Measurements from ENCODE around the gene TP63. TPM values are rescaled to one million over a fixed set of nuclear protein-coding genes. Genes with fewer than 3 reads are reported as not detected.
"Not testable (repeated sequence)": the region's sequence is repeated elsewhere in the genome, so short reads cannot be mapped to it uniquely, and the experiment has no call there.

The TP63 gene
- 0.35 TPM for total RNA-seq
- long read RNA-seq, partial matches to known transcripts, result 0 of 1 reads
- long read RNA-seq, other reads (novel, unspliced or antisense), result 1 of 1 reads

DNA sequence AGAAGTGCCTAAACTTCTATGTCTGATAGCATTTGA lies at the start of gene TP63:
Gene TP63 (plus strand): TSS at position 17 of the 36 bp plus-strand sequence. CDS start 127 bp downstream, outside the sequence.
- no peak for DNase-seq (ENCODE audit: low spot score)

DNA sequence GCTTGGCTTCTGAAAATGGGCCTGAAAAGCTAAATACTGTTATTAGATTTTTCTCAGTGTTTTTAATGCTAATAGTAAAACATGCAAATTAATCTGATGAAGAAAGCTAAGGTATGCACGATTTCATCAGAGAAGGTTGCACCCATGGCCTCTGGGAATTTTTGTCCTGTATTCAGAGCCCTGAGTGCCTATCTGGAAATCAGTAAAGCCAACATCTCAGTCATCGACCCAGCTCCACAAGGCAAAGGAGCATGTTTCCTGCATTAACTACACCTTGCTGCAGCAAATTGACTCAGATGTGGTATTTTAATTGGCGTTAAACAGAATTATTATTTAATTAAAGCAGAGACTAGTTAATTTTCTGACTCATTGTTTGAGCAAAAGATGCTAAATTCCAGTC lies 49.0 kb upstream of the TP63 start:
- no peak for DNase-seq (ENCODE audit: low spot score)

DNA sequence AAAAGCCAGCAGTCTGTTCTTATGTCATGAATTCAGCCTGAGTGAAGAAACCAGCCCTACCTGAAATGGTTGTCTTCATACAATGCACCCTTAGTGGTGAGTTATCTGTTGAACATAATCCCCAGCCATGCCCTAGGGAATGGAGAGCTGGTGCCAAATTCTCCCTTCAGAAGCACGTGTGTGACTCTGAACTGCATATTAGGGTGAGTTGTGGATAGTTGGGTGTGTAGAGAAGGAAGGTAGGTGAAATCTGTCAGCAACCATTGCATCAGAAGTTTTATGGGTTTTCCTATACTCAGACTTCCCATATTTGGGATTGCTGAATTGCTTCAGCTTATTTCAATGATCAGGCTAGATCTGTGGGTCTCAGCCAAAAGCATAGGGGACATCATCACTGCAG lies 46.5 kb upstream of the TP63 start:
- DNase-seq (ENCODE audit: low spot score), result no peak

DNA sequence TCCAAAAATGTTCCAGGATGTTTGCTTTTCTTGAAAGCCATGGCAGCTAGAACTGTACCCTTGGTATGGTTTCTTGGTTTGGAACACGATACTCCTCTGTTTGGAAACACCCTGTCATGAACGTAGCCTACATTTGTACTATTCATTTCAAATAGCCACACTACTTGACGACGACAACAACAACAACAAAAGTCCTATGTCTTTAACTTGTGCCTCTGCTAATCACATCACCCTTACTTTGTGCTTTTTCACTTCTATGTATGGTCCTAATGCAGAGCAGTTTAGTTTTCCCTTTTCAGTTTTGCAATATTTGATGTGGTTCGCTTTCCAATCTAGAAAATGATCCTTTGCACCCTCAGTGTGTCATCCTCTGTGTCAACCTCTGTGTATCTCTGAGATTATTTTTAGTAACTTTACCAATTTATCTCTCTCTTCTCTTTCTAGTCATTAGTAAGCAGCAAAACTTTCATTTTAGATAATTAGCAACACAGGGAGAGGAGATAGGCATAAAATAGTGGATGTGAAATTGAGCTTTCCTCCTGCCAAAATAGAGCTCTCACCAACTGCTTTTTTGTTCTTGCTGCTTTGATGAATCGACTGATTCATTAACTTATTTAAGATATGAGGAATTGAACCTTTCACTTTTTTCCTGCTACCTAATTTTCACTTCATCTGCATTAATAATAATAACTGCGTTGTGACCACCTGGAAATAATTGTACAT lies 44.1 kb upstream of the TP63 start:
- DNase-seq (ENCODE audit: low spot score), result no peak

DNA sequence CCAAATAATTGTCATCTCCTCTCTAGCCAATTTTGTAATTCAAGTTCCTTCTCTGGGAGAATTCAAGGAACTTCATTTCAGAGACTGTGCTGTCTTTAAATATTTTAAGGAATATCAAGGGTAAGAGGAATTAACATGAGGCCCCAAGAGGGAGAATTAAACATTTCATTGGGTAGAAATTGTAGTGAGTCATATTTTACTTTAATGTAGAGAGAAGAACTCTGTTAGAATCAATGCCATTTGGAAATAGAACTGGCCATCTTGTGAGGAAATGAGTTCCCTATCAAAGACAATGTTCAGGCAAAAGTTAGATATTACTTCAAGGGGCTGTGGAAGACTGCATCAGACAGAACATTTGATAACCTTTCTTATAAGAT lies 43.5 kb upstream of the TP63 start:
- DNase-seq (ENCODE audit: low spot score), result no peak

DNA sequence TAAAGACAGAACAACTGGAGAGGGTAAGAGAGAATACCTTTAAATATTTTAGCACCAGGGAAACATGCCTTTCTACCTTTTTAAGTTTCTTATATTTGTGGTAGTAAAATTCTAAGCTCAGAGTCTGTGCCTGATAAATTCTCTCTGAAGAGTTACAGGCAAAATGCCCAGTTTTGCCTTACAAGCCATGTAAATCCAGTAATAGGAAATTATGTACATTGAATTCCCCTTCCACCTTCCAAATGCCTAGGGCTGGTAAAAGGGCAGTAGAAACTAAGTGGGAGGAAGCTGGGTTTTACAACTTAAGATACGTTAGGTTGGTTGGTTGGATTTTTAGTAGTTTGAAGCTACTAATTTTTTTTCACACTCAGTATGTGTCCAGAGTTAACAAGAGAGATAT lies 43.1 kb upstream of the TP63 start:
- no peak for DNase-seq (ENCODE audit: low spot score)

DNA sequence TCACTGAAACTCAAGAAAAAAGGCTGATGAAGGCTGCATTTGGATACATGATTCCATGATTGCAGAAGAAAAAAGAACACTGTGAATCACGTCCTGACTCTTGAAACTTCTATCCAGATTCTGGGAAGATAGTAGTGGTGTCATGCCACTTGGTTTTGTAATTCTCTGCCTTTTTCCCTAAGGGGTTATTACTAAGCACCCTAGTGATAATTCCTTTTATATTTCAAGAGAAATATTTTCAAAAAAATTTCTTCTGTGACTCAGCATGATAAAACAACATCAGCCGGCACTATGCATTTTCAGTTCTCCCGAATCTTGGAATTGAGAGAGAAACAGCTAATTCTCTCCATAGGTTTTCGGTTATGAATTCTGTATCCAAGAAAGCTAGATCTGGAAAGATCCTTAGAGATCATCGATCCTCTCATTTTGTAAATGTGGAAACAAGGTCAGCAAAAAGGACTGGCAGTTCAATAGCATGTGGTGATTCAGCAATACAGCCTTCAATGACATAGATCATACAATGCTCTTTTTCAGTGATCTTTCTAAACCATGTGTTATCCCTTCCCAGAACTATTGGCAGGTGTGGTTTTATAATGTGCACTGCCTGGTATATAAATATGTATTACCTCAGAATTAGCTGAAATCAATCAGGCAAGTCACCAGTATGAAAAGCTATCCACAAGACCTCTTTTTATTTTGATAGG lies 42.6 kb upstream of the TP63 start:
- no peak for DNase-seq (ENCODE audit: low spot score)

DNA sequence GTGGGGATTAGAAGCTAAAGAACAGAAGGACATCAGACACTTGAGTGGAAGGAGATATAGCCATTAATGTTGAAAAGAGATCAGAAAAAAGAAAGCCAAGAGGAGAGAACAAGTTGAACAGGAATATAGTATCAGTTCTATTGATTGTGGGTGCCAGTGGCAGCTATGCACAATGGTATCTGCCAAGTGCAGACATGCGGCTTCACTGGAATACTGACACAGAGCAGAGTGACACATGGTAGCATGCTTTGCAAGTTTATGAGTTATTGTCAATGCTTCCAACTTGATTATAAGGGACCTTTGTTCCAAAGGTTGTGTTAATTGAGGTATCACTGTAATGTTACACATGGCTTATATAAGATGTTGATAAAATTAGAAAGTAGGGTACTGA lies 42.0 kb upstream of the TP63 start:
- no peak for DNase-seq (ENCODE audit: low spot score)

DNA sequence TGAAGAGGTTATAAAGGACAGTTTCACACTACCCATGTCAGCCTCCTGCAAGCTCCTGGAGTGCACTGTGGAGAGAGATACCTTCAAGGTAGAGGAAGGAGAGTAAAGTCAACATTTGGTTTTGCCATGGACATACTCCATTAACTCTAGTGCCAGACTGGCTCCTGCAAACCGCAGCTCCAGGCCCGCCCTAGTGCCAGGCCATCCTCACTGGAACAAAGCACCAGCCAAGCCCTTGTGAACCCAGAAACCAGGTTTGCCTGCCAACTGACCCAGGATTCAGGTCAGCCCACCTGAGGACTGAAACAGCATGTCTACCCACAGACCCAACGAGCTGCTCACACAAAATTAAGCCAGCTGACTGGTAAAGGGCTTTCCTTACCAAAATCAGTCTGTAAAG lies 41.0 kb upstream of the TP63 start:
- no peak for DNase-seq (ENCODE audit: low spot score)

DNA sequence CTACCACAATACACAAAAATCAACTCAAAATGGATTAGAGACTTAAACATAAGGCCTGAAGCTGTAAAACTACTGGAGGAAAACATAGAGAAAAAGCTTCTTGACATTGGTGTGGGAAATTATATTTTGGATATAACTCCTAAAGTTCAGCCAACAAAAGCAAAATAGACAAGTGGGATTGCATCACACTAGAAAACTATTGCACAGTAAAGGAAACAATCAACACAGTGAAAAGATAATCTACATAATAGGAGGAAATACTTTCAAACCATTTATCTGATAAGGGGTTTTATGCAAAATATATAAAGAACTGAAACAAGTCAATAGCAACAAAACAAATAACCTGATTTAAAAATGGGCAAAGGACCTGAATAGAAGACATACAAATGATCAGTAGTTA lies 37.6 kb upstream of the TP63 start:
- no peak for DNase-seq (ENCODE audit: low spot score)

DNA sequence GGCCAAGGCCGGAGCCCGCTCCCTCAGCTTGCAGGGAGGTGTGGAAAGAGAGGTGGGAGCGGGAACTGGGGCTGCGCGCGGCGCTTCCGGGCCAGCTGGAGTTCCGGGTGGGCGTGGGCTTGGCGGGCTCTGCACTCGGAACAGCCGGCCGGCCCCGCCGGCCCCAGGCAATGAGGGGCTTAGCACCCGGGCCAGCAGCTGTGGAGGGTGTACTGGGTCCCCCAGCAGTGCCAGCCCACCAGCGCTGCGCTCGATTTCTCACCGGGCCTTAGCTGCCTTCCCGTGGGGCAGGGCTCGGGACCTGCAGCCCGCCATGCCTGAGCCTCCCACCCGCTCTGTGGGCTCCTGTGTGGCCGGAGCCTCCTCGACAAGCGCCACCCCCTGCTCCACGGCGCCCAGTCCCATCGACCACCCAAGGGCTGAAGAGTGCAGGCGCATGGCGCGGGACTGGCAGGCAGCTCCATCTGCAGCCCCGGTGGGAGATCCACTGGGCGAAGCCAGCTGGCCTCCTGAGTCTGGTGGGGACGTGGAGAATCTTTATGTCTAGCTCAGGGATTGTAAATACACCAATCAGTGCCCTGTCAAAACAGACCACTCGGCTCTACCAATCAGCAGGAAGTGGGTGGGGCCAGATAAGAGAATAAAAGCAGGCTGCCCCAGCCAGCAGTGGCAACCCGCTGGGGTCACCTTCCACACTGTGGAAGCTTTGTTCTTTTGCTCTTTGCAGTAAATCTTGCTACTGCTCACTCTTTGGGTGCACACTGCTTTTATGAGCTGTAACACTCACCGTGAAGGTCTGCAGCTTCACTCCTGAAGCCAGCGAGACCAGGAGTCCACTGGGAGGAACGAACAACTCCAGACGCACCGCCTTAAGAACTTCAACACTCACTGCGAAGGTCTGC lies 34.9 kb upstream of the TP63 start:
- not testable (repeated sequence) for DNase-seq (ENCODE audit: low spot score)

DNA sequence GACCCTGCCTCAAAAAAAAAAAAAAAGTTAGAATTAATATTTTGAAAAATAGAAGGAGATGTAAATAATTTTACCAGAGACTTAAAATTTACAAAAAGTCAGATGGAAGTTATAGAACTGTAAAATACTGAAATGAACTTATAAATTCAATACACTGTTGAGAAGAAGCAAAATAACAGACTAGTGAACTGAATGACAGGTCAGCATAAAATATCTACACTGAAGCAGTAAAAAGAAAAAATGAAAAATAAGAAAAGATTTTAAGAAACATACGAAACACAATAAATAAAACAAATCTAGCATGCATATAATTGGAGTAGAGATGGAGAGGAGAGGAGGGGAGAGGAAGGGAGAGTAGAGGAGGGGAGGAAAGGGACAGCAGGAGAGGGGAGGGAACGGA lies 33.3 kb upstream of the TP63 start:
- DNase-seq (ENCODE audit: low spot score), result no peak

DNA sequence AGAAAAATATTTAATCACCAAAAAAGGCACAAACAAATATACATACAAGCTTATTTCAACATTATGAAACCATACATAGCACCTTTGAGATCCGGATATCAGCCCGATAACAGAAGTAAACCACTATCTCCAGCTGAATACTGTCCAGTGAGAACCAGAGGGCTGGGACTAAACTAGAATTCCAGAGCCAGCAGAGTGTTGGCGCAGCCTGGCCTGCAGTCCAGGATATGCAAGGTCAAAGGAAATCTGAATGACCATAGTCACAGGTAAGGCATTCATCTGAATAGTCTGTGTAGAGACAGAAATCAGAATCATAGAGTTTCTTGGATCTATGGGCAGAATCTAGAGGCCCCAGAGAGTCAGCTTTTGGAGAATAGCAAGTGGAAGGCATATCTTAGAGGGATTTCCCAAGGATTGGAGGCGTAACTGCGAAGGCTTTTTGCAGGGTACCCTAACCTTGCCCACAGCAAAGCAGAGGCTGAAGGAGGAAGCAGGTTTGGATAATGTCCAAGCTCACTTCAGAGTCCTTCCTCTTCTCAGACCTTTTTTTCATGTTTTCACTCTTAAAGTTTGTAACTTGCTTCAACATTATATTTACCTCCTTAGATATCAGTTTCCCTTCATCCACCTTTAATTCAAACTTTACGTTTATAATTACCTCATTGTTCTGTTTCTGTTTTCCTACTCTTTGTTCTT lies 32.5 kb upstream of the TP63 start:
- DNase-seq (ENCODE audit: low spot score), result no peak

DNA sequence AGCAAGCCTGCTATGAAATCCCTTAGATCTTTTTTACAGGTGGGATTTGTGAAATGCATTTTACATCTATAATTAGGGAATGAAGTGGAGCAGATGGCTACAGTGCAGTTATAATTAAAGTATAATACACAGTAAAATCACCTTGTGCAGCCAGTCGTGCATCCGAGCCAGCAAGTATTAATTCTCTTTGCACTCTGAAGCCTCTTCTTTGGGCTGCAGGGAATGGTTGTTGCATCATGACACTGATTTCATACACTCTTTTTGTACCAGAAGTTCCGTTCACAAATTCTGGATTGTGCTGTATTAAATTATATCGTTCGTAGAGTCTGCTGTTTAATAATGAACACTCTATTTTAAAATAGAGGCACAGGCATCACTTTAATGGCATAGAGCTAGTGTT lies 28.7 kb upstream of the TP63 start:
- no peak for DNase-seq (ENCODE audit: low spot score)

DNA sequence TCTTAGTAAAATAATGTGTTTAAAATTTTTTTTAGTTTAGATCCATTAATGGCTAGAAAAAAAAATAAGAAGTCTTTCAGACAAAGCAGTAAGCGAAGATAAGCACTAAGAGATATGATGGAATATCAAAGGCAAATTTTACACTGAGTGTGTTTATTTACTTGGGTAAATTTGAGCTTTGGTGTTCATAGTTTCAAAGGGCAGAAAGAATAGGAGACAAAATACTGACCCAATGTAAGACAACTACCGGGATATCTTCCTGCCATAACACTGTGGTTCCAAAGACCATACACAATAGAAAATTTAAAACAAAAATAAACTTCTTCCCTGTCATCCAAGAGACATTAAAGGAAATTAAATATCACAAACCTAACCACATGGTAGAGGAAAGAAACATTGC lies 25.5 kb upstream of the TP63 start:
- DNase-seq (ENCODE audit: low spot score), result no peak

DNA sequence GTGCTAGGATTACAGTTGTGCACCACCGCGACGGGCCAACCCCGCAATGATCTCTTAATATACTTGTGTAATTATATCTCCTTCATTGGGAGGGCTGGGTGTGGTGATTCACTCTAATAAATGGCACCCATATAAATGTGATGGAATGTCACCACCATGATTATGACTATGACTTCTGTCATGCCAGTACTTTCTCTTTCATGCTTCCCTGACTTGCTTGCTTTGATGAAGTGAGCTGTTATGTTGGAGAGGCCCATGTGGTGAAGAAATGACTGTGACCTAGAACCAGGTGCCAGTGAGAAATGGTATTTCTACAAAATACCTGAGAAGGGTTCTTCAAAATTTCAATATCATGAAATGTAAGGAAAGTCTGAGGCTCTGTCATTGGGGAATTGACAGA lies 24.4 kb upstream of the TP63 start:
- DNase-seq (ENCODE audit: low spot score), result no peak

DNA sequence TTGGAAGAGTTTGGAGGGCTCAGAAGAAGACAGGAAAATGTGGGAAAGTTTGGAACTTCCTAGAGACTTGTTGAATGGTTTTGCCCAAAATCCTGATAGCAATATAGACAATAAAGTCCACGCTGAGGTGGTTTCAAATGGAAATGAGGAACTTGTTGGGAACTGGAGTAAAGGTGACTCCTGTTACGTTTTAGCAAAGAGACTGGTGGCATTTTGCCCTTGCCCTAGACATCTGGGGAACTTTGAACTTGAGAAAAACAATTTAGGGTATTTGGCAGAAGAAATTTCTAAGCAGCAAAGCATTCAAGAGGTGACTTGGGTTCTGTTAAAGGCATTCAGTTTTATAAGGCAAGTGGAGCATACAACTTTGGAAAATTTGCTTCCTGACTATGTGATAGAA lies 18.5 kb upstream of the TP63 start:
- not testable (repeated sequence) for DNase-seq (ENCODE audit: low spot score)

DNA sequence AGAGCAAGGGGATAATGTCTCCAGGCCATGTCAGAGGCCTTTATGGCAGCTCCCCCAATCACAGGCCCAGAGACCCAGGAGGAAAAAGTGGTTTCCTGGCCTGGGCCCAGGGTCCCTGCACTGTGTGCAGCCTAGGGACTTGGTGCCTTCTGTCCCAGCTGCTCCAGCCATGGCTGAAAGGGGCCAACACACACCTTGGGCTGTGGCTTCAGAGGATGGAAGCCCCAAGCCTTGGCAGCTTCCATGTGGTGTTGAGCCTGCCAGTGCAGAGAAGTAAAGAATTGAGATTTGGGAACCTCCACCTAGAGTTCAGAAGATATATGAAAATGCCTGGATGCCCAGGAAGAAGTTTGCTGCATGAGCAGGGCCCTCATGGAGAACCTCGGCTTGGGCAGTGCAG lies 18.1 kb upstream of the TP63 start:
- no peak for DNase-seq (ENCODE audit: low spot score)

DNA sequence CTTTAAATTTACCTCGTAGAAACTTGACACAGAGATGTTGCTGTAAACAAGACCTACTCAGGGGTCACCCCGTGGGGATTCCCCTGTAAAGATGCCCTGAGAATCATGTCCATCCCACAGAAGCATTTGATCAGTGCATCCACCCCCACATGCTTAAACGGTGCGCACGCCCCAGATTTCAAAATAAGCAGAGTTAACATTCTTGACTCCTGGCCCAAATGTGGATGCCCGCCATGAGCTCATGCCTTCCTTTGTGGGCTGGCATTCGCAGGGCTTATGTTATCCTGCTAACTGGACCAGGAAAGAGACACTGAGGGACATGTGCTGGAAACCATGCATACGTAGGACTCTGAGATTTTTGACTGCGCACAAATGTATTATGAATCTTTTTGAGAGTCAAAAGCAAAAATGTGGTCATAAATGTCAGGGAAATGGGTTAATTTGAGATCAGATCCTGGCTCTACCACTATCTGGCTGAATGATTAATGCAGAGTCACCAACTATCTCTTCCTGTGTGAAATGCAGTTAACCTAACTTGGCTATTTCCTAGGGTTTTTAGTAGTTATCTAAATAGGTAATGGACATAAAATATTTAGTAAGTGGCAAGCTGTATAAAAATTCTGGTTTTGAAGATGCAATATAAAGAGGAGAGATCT lies 9.1 kb upstream of the TP63 start:
- DNase-seq (ENCODE audit: low spot score), result no peak

DNA sequence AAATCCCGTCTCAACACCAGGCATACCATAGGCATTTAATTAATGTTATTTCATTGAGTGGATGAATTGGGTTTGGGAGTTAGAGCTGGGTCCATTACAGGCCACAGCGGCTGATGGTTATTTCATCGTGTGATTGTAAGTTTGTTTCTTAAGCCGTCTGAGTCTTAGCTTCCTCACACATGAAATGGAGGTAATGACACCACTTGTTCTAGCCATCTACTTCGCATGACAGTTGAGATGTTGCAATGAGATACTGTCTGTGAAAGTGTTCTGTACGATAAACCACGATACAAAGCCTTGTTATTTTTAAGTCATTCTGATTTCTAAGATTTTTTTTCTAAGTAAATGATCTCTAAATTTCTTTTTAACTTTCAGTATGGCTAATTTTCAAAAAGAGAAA lies 8.6 kb upstream of the TP63 start:
- DNase-seq (ENCODE audit: low spot score), result no peak

DNA sequence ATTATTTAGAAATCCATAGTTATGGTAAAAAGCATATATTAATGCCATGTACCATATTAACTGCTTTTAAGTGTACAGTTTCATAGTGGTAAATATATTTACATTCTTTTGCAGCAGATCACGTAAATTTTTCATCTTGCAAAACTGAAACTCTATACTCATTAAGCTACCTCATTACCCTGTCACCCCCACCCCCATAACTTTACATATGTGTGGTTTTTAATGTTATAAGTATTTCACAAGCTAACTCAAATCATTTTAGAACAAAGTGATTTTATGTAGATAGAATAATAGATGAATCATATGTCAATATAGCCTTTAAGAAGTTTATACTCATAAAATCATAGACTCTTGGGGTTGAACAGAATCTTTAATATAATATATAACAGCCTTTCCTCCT lies 7.1 kb upstream of the TP63 start:
- DNase-seq (ENCODE audit: low spot score), result no peak

DNA sequence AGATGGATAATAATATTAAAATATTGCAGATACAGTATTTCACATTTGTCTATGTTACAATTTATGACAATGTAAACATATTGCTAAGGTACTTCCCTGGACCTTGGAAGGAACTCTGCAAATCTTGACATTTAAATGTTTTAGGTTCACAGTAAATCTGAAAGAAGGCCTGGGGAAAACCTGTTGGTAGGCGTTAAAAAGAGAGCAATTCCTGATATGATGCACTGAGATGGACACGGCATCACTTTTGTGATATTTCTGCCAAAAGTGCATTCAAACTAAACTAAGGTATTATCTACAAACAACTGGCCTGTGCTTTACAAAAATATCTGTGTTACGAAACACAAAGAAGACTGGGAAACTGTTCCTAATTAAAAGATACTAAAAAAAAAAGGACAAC lies 6.1 kb upstream of the TP63 start:
- DNase-seq (ENCODE audit: low spot score), result no peak
